Measurements from ENCODE around the gene POC1A.

Gene POC1A

DNA sequence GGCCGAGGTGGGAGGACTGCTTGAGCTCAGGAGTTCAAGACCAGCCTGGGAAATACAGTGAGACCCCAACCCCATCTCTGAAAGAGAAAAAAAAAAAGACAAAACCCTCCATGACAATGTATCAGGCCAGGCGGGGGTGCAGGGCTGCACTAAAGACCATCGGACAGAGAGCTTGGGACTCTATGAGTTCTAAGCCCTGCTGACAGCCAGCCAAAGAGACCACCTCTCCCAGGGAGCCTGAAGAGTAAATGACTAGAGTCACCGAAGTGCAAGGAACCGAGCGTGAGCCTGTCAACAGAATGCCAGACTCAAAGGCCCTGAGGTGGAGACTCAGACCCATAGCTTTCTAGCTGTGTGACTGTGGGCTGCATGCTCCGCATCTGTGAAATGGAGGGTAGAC, 12.5 kb downstream of the POC1A start:
- ChIA-PET POLR2A (interaction anchor here (1.5 kb wide), 1 partner anchor 13 kb away, joined by 7 read pairs; the partner anchor contains the start of gene POC1A), CTCF (interaction anchor here (0.5 to 1.2 kb wide), 2 partner anchors 18 to 117 kb away, joined by 3 to 4 read pairs; no protein-coding TSS in a partner anchor)
- no peak for TF ChIP-seq LEF1 (IDR thresholded peaks at IDR 0.05; ENCODE audit: borderline replicate concordance)
- no peak for TF ChIP-seq ELF4 (IDR thresholded peaks at IDR 0.05)
- no peak for TF ChIP-seq ZNF384 (IDR thresholded peaks at IDR 0.05)
- TF ChIP-seq FOXK2 (IDR thresholded peaks at IDR 0.05), result no peak
- TF ChIP-seq TARDBP (IDR thresholded peaks at IDR 0.05), result no peak
- no peak for TF ChIP-seq FOXM1 (IDR thresholded peaks at IDR 0.05; ENCODE audit: borderline replicate concordance)
- no peak for TF ChIP-seq NFRKB (IDR thresholded peaks at IDR 0.05)
- no peak for TF ChIP-seq HDGF (IDR thresholded peaks at IDR 0.05; ENCODE audit: borderline replicate concordance)
- no peak for TF ChIP-seq CTBP1 (IDR thresholded peaks at IDR 0.05; ENCODE audit: borderline replicate concordance)
- no peak for TF ChIP-seq BHLHE40 (IDR thresholded peaks at IDR 0.05; ENCODE audit: borderline replicate concordance)
- no peak for TF ChIP-seq ARNT (IDR thresholded peaks at IDR 0.05)
- TF ChIP-seq, protein P1, sequence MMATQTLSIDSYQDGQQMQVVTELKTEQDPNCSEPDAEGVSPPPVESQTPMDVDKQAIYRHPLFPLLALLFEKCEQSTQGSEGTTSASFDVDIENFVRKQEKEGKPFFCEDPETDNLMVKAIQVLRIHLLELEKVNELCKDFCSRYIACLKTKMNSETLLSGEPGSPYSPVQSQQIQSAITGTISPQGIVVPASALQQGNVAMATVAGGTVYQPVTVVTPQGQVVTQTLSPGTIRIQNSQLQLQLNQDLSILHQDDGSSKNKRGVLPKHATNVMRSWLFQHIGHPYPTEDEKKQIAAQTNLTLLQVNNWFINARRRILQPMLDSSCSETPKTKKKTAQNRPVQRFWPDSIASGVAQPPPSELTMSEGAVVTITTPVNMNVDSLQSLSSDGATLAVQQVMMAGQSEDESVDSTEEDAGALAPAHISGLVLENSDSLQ (IDR thresholded peaks at IDR 0.05), result no peak
- no peak for TF ChIP-seq FOXA1 (IDR thresholded peaks at IDR 0.05)
- no peak for TF ChIP-seq SUZ12 (IDR thresholded peaks at IDR 0.05)
- no peak for TF ChIP-seq SP1 (IDR thresholded peaks at IDR 0.05)
- no peak for TF ChIP-seq L3MBTL2 (conservative IDR thresholded peaks at IDR 0.05)
- DNase-seq (ENCODE audit: extremely low spot score), result no peak

DNA sequence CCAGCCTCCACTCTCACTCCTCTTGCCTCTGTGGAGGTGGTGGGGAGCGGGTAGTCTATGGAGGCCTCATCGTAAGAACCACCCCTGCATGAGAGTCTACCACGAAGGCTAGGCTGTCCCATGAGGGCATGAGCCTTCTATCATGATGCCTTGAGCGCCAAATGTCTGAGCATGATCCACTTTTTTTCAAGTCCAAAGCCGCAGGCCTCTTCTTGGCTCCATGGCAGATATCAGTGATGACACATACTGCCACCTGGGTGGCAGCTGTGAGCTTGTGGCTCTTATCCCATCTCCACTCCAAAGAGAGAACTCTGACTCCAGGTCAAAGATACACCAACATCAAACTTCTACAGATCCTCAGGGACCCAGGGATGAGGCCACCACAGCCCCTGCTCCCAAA, 13.5 kb downstream of the POC1A start:
- DNase-seq (ENCODE audit: extremely low spot score), result no peak
- CTCF ChIA-PET, result no interaction called here
- POLR2A ChIA-PET, result no interaction called here
- TF ChIP-seq, protein P1 (IDR thresholded peaks at IDR 0.05), result no peak
- TF ChIP-seq ARNT (IDR thresholded peaks at IDR 0.05), result no peak
- TF ChIP-seq FOXA1 (IDR thresholded peaks at IDR 0.05), result no peak

DNA sequence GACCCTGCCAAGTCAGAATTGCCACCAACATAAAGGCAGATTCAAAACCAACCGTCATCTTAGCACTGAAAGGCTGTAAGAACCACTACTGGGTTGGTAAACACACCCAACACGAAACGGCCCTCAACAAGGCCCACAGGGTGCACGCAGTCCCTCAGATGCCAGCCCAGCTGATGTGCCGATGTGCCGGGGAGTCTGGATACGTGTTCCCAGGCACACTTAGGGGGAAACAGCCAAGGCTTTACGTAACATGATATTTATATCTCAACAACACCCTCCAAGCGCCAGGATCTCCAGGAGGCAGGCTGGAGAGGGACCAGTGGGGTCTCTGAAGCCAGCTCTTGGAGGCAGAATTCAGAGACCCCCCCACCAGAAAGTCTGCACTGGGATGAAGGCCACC, 14.2 kb downstream of the POC1A start:
- ChIA-PET CTCF (no interaction called here), POLR2A (interaction anchor here (2.0 kb wide), 1 partner anchor 14 kb away, joined by 7 read pairs; the partner anchor contains the start of gene POC1A)
- DNase-seq (ENCODE audit: extremely low spot score), result no peak
- no peak for TF ChIP-seq L3MBTL2 (conservative IDR thresholded peaks at IDR 0.05)
- no peak for TF ChIP-seq SUZ12 (IDR thresholded peaks at IDR 0.05)
- no peak for TF ChIP-seq ZNF384 (IDR thresholded peaks at IDR 0.05)
- no peak for TF ChIP-seq BHLHE40 (IDR thresholded peaks at IDR 0.05; ENCODE audit: borderline replicate concordance)
- no peak for TF ChIP-seq NFRKB (IDR thresholded peaks at IDR 0.05)
- TF ChIP-seq TARDBP (IDR thresholded peaks at IDR 0.05), result no peak
- no peak for TF ChIP-seq FOXA1 (IDR thresholded peaks at IDR 0.05)

DNA sequence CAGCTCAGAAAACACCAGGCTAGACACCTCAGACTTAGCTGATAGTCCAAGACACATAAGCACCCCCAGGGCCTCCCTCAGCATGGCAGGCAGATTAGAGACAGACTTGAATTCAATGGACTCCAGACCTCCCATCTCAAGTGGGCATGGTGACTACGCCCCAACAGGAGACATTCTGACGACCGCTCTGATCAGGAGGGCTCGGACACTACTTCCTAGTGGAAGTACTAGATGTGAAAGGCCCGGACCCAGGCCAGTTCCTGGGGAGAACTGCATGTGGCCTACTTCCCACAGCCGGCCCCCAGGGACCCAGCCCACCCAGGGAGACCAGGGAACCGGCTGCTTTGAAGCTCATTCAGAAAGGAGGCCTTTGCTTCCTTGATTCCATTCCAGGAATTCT, 16.9 kb downstream of the POC1A start:
- POLR2A ChIA-PET, result no interaction called here
- DNase-seq (ENCODE audit: extremely low spot score), result no peak
- CTCF ChIA-PET, result interaction anchor here (0.6 kb wide), 1 partner anchor 318 kb away, joined by 3 read pairs; no protein-coding TSS in a partner anchor
- TF ChIP-seq L3MBTL2 (conservative IDR thresholded peaks at IDR 0.05) (no peak), LEF1 (IDR thresholded peaks at IDR 0.05; ENCODE audit: borderline replicate concordance) (no peak), ZNF384 (IDR thresholded peaks at IDR 0.05) (no peak), BHLHE40 (IDR thresholded peaks at IDR 0.05; ENCODE audit: borderline replicate concordance) (no peak), ELF4 (IDR thresholded peaks at IDR 0.05) (no peak), TARDBP (IDR thresholded peaks at IDR 0.05) (no peak), CTBP1 (IDR thresholded peaks at IDR 0.05; ENCODE audit: borderline replicate concordance) (no peak), HDGF (IDR thresholded peaks at IDR 0.05; ENCODE audit: borderline replicate concordance) (no peak), NFRKB (IDR thresholded peaks at IDR 0.05) (no peak), SP1 (IDR thresholded peaks at IDR 0.05) (no peak), FOXA1 (IDR thresholded peaks at IDR 0.05) (no peak), SUZ12 (IDR thresholded peaks at IDR 0.05) (no peak), ARNT (IDR thresholded peaks at IDR 0.05) (no peak), FOXK2 (IDR thresholded peaks at IDR 0.05) (no peak), FOXM1 (IDR thresholded peaks at IDR 0.05; ENCODE audit: borderline replicate concordance) (no peak)
- TF ChIP-seq, protein P1 (IDR thresholded peaks at IDR 0.05), result no peak

DNA sequence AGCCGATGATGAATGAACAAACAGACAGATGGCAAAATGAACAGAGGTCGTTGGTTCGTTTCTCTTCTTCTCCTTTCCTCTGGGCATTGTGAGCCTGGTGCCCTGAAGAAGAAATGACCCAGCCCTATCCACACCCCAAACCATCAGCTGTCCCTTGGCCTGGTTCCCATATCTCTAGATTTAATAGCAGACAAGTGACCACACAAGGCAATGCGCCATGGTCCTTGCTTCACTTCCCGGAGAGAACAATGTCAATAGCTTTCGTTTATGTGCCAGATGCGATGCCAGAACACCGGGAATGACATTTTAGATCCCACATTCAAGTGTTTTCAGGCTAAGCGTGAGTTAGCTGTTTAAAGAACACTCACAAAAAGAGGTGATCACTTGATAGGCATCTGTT, 17.7 kb downstream of the POC1A start:
- ChIA-PET CTCF (interaction anchor here (0.6 kb wide), 1 partner anchor 318 kb away, joined by 3 read pairs; no protein-coding TSS in a partner anchor), POLR2A (interaction anchor here (0.8 to 1.7 kb wide), 2 partner anchors 12 to 141 kb away, joined by 3 to 6 read pairs; partner anchors contain the start of gene RPL29)
- TF ChIP-seq HDGF (IDR thresholded peaks at IDR 0.05; ENCODE audit: borderline replicate concordance) (no peak), ZNF384 (IDR thresholded peaks at IDR 0.05) (no peak), FOXA1 (IDR thresholded peaks at IDR 0.05) (no peak), FOXK2 (IDR thresholded peaks at IDR 0.05) (no peak), BHLHE40 (IDR thresholded peaks at IDR 0.05; ENCODE audit: borderline replicate concordance) (no peak), LEF1 (IDR thresholded peaks at IDR 0.05; ENCODE audit: borderline replicate concordance) (no peak), NFRKB (IDR thresholded peaks at IDR 0.05) (no peak), TARDBP (IDR thresholded peaks at IDR 0.05) (no peak)
- no peak for DNase-seq (ENCODE audit: extremely low spot score)

DNA sequence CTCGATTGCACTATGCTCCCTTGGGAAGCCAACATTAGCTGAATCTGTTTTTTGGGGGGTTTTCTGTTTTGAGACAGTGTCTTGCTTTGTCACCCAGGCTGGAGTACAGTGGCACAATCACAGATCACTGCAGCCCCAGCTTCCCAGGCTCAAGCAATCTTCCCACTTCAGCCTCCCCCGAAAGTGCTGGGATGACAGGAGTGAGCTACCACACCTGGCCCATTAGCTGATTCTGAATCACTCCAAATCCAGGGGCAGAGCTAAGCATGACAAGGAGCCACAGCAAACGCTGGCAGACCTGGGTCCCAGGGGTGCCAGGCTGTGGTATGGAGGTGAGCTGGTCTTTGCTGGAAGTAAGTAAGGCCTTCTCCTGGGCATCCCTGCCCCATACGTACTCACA, 18.9 kb downstream of the POC1A start:
- ChIA-PET CTCF (no interaction called here), POLR2A (interaction anchor here (1.7 kb wide), 1 partner anchor 139 kb away, joined by 6 read pairs; the partner anchor contains the start of gene RPL29)
- no peak for DNase-seq (ENCODE audit: extremely low spot score)
- TF ChIP-seq L3MBTL2 (conservative IDR thresholded peaks at IDR 0.05) (no peak), ZNF384 (IDR thresholded peaks at IDR 0.05) (no peak), ARNT (IDR thresholded peaks at IDR 0.05) (no peak), LEF1 (IDR thresholded peaks at IDR 0.05; ENCODE audit: borderline replicate concordance) (no peak), HDGF (IDR thresholded peaks at IDR 0.05; ENCODE audit: borderline replicate concordance) (no peak), TARDBP (IDR thresholded peaks at IDR 0.05) (no peak), FOXA1 (IDR thresholded peaks at IDR 0.05) (no peak), SUZ12 (IDR thresholded peaks at IDR 0.05) (no peak), BHLHE40 (IDR thresholded peaks at IDR 0.05; ENCODE audit: borderline replicate concordance) (no peak), FOXM1 (IDR thresholded peaks at IDR 0.05; ENCODE audit: borderline replicate concordance) (no peak), SP1 (IDR thresholded peaks at IDR 0.05) (no peak), FOXK2 (IDR thresholded peaks at IDR 0.05) (no peak), ELF4 (IDR thresholded peaks at IDR 0.05) (no peak), CTBP1 (IDR thresholded peaks at IDR 0.05; ENCODE audit: borderline replicate concordance) (no peak), NFRKB (IDR thresholded peaks at IDR 0.05) (no peak)
- TF ChIP-seq, protein P1 (IDR thresholded peaks at IDR 0.05), result no peak

Measured in HEK293T (cell line).